T1000 (cell line): ENCODE results near the gene NDUFAF8.
"Not testable (repeated sequence)": the region's sequence is repeated elsewhere in the genome, so short reads cannot be mapped to it uniquely, and the experiment has no call there.

Source experiments
- DNase-seq: peaks from one replicate; lab custom pipeline; 2025; ENCODE audit warnings: mixed read lengths; lab: John Stamatoyannopoulos, UW

The NDUFAF8 gene

DNA sequence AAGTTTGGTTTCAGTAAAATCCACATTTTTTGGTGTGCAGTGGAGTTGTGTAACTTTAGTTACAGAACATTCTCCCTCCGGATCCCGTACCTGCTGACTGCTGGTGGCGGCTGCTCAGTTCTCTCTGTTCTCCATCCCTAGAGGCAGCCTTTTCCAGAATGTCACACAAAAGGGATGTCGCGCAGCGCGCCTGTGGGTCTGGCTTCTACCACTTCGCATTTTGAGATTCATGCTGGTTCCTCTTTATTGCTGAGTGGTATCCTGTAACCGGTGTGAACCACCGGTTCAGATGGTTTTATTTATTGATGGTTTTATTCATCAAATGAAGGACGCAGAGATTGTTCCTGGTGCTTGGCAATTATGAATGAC, 15.4 kb upstream of the NDUFAF8 start:
- no peak for DNase-seq

GRCh38 chr17:81227630-81228029, 11.5 kb upstream of the NDUFAF8 start:
- DNase-seq, result not testable (repeated sequence)

DNA sequence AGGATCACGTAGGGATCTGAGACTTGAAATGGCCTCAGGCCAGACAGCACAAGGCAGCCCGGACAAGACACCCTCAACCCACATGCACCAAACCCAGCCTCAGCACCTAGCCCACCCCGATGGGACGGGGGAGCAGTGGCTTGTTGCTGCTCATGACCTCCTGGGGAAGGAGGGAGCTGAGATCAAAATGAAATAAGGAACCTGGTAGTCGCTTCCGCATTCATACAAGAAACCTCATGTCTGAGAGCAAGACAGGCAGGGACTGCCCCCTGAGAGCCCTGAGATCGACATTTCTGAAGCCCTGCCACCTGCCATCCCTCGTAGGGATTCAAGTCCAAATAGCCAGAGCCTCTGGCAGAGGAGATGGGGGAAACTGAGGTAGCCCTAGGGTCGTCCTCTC, 10.7 kb upstream of the NDUFAF8 start:
- DNase-seq, result no peak

- no peak for DNase-seq
Observed at GRCh38 chr17:81228834-81229665, 10.1 kb upstream of the NDUFAF8 start.

GRCh38 chr17:81229666-81229920, 9.5 kb upstream of the NDUFAF8 start:
- DNase-seq, result no peak

DNA sequence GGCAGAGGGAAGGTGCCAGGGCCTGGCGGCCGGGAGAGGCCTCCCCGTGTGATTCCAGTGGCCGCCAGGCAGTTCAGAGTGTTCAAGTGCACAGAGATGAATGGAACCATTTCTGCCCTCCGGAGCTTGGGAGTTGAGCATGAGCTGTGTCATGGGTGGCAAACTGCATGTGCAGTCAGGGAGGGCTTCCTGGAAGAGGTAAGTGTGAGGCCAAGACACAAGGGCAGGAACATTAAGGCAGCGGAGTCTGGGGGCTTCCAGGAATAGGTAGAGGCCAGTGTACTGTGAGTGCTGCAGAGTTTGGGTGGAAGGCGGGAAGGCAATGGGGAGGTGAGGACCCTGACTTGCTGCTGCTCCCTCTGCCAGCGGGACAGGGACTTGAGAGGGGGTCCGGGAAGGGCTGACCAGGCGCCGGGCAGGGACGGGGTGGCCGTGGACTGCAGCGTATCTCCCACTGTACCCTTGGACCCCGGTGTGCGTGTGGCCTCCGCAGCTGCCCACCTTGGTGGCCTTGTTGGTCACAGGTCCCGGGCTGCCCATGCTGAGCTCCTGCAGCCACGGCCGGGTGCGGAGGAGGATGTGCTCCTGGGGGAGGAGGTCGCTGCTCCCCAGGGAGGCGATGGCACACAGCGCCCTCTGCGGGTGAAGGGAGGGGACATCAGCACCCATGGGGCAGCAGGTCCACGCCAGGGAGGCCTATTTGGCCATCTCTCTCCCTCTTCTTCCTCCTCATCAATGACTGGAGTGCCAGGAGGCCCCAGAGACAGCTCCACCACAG, 8.9 kb upstream of the NDUFAF8 start:
- DNase-seq, result no peak

DNA sequence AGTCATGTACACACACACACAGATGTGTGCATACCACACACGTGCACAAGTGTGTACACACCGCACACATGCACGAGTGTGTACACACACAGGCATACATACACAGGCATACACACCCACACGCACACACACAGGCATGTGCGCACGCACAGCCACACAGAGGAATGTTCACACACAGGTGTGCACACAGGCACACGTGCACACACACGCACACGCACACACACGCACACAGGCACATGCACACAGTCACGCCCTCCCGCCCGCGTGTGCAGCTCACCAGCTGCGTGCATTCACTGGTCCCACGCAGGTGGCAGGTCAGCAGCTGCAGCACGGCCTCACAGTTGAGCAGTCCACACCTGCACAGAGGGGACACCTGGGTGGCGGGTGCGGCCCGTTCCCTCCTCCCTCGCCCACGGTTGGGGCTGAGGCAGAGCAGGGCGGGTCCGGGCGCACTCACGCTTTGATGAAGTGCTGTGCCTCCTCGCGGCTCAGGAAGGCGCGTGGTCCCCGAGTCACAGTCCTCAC, 7.9 kb upstream of the NDUFAF8 start:
- DNase-seq, result no peak

- DNase-seq, result no peak
Observed at GRCh38 chr17:81231766-81232581, 7.1 kb upstream of the NDUFAF8 start.

DNA sequence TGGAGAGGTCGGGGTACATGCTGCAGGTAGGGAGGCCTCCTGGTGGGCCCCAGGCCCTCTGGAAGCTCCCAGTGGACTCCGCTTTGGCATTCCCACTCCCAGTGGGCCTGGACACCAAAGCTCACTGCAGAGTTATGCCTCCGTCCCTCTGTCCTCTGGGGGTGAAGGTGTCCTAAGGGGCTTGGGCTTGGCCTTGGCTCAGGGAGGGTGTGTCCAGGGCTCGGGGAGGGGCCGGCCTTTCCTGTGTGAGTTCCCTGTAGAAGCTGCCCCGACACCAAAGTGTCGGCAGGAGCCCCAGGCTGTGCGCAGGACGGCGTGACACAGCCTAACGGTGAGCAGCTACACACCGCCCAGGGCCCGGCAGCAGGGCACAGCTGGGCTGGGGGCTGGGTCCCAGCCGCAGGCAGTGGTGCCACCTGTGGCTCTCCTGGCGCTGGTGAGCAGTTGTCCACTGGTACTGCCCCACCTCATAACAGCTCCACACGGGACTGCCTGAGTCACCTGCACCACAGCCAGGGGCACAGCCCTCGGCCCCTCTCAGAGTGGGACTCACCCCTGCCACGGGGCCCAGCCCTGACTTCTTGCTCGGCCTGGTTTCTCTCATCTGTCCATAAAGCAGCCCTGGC, 6.4 kb upstream of the NDUFAF8 start:
- DNase-seq, result no peak

DNA sequence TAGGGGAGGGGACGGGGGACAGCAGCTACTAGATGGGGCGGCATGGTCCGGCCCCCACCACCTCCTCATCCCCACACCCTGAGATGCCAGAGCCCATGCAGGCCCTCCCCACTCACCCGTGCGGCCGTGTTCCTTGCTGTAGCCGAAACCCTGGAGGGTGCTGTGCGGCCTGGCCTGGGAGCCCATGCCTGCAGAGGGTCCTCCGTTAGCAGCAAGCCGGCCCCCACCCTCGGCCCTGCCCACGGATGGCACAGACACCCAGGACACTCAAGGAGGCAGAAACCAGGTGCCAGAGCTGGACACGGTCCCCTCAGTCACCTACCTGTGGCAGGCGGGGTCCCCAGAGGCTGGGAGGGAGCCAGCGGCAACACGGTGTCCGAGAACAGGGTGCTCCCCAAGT, 5.8 kb upstream of the NDUFAF8 start:
- no peak for DNase-seq

DNA sequence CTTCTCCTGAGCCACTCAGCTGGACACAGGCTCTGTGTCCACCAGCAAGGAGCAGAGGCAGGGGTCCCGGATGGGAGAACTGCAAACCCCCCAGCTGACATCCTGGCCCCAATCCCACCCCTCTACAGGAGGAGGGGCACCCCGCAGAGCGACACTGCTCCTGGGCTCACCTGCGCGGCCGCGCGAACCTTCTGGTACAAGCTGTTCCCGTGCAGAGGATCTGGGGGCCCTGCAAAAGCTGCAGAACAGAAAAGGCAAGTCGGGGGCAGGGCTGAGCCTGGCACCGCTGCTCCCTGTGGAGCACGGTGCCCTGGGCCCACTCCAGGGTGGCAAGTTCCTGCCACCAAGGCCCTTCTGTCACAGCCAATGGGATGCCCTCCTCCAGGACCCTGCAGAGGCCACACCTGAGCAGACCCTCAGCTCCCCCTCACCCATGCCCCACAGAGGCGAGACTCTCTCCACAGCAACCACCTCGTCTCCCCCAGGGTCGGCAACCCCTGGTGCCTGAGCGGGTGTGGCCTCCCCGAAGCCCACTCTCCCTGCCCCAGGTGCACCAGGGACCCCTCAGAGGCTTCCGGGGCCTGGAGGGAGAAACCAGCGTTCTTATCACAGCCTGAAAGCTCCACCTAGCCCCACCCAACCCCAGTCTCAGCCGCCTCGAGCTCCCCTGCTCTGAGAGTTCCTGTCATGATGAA, 5.2 kb upstream of the NDUFAF8 start:
- no peak for DNase-seq

DNA sequence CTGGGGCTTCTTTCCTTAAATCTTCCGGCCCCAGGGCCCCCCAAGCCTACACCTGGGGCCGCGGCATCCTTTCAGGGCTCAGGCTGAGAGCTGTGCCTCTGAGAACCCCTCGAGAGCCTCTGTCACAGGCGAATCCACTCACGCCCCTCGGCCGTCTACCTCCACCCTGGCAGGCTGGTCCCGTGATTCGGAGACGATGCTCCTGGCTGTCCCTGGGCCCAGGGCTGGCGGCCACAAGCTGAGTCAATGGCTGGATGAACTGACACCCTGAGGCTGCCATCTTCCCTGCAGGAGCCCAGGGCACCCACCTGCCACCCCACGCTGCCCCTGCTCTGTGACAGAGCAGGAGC, 4.6 kb upstream of the NDUFAF8 start:
- DNase-seq, result no peak

- DNase-seq, result no peak
Observed at GRCh38 chr17:81234940-81235821, 3.9 kb upstream of the NDUFAF8 start.

- DNase-seq, result no peak
Observed at GRCh38 chr17:81235822-81236740, 3.0 kb upstream of the NDUFAF8 start.

GRCh38 chr17:81236784-81237183, 2.3 kb upstream of the NDUFAF8 start:
- DNase-seq, result no peak

DNA sequence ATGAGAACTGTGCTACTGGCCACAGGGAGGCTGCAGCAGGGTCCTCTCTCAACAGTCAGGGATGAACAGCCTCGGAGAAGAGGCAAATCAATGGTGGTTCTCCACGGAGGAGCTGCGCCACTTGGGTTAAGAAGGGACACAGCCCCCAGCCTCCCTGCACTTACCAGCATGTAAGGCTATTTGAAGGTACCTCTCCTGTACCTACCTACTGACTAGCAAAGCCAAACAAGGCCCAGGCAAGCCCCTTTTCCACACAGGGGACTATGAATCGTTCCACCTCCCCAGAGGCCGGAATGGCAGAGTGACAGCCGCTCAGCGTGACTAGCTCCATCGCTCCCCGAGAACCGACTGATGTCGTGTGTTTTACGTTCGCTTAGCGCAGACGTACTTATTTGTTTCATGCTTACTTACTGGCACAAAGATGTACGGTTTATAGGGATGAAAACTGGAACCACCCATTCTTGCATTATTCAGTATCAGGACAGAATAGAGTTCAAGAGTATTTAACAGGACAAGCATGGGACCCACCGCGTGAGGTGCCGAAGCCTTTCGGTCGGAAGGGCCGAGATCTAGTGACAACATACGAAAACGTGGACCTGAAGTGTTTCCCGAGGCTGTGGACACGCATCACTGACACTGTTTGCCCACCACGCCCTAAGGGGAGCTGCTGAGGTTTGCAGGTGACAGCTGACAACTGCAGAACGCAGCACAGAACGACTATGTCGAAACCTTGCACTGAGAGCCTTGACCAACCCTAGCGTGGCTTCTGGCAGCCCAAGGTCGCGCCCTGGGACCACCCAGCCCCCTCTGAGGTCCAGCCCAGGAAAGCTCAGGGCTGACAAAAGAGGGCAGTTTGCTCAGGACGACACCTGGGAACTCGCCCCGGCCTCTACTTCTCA, 1.3 kb upstream of the NDUFAF8 start:
- no peak for DNase-seq

DNA sequence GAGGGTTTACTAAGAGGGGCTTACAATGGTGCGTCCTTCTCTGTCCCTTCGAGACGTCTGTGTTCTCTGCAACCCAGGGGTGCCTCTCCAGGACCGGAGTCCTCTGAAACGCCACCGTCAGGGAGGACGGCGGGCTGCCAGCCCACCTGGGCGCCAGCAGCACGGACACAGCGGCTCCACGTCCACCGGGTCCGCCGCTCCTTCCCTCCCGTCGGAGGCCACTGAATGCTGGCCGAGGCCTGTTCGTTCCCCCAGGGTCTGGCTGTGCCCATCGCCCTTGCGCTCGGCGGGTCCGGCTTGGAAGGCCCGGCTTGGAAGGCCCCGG, 666 bp upstream of the NDUFAF8 start:
- no peak for DNase-seq

DNA sequence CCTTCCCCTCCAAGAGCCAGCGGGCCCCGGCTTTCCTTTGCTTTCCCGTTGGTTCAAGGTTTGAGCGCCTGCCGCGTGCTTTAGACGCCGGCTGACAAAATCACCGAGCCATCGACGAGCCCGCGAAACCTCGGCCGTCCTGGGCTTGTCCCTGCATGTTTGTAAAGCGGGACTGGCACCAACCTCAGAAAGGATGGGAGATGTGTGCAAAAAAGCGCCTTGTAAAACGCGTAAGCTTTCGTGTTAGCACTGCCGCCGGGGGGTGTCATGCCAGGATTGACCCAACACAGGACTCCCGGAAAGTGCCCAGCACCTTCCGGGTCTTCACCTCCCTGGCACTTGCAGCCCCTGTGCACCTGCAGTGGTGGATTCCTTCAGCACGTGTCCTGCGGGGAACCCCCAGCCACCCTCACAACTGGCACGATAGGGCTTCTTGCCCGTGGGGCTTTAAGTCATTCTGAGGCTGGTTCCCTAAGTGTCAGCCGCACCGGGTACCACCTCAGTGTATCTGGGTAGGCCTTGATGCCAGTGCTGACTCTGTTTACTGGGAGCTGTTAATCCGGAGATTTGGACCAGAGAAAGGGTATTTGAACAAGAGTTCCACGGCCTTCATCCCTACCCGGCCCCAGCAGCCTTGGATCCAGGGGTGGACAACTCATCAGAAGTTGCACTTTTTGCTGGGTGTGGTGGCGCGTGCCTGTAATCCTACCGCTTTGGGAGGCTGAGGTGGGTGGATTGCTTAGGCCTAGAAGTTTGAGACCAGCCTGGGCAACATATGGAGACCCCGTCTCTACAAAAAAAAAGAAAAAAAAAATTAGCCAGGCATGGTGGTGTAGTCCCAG, 817 bp downstream of the NDUFAF8 start:
- no peak for DNase-seq
